Astrocyte of the spinal cord (primary cell): Measurements from ENCODE around the gene CSNK2B.
A peak's percentile ranks its signal among the peaks of the same experiment; 100 is the strongest.

Experiments
- DNase-seq: peaks from one replicate; pipeline ENCODE4 v3.0.0; 2011; ENCODE audit warnings: low read depth, low spot score
- H3K4me3 ChIP-seq: 2 replicates; pipeline ENCODE4 v1.5.1; 2011; ENCODE audit warnings: low read depth, mild to moderate bottlenecking, low read length, moderate library complexity
- in situ Hi-C: cut with HindIII; loops from 2 replicates; pipeline ENCODE4 v1.10.0; 2017; ENCODE audit warnings: low sequenced_read_pairs
- TF ChIP-seq, protein P1 (sequence below): IDR thresholded peaks from 2 replicates; pipeline ENCODE4 v1.5.1; 2012; ENCODE audit warnings: low read depth, mild to moderate bottlenecking, low read length, inconsistent platforms

CSNK2B gene

DNA sequence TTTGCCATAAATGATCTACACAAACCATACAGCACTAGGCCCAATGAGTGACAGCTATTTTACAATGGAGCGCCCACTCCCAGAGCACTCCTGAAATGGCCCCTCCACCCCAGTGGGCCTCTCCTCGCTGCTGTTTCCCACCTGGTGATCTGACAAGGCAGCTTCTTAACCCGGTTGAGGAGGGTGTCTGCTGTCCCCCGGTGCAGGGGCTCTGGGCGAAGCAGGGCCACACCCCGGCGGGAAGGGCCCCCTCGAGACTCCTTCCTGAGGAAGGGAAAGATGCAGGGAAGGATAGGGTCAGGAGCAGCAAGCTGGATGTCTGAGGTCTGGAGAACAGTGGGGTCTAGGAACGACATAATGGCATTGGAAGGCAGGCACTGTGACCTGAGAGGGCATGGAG is 27.0 kb downstream of the CSNK2B start:
- TF ChIP-seq, protein P1, sequence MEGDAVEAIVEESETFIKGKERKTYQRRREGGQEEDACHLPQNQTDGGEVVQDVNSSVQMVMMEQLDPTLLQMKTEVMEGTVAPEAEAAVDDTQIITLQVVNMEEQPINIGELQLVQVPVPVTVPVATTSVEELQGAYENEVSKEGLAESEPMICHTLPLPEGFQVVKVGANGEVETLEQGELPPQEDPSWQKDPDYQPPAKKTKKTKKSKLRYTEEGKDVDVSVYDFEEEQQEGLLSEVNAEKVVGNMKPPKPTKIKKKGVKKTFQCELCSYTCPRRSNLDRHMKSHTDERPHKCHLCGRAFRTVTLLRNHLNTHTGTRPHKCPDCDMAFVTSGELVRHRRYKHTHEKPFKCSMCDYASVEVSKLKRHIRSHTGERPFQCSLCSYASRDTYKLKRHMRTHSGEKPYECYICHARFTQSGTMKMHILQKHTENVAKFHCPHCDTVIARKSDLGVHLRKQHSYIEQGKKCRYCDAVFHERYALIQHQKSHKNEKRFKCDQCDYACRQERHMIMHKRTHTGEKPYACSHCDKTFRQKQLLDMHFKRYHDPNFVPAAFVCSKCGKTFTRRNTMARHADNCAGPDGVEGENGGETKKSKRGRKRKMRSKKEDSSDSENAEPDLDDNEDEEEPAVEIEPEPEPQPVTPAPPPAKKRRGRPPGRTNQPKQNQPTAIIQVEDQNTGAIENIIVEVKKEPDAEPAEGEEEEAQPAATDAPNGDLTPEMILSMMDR = no peak
- in situ Hi-C loops = no loop called here
- DNase-seq = no peak
- no peak overlapping the region for H3K4me3 ChIP-seq

DNA sequence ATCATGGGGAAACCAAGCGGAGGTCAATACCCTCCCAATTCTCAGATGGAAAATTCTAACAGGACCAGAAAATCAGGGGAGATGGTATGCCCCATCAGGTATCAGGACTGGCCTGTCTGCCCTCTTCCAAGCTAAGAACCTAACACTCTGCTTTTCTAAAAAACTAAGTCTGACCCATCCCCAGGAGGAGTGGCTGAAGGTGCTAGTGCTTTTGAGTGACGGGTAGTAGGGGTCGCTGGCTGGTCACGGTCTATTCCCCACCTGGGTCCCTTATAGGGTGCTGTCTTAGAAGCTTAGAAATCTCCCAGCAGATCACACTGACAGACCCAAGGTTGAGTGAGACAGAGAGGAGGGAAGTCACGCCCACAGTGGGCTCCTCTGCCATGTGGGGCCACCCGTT is 27.7 kb downstream of the CSNK2B start:
- no peak for DNase-seq
- in situ Hi-C loops = no loop called here
- no peak overlapping the region for H3K4me3 ChIP-seq
- TF ChIP-seq, protein P1 = no peak

DNA sequence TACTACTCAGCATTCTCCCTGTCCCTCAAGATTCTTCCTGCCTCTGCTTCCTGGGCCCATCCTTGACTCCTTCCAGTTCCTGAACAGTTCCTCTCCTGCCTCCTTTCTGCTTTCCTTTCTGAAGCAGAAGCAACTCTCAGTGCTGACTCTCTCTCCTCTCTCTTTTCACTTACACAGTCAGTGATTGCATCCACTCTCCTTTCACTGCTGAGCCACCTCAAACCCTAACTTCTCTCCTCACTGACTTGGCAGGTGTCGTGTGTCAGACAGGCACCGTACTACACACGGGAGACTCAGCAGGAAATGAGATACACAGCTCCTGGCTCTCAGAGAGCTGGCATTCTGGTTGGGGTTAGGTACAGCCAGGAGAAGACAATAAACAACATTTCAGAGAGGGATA is 31.7 kb downstream of the CSNK2B start:
- H3K4me3 ChIP-seq = no peak overlapping the region
- TF ChIP-seq, protein P1 = no peak
- DNase-seq = no peak
- in situ Hi-C loops = no loop called here

DNA sequence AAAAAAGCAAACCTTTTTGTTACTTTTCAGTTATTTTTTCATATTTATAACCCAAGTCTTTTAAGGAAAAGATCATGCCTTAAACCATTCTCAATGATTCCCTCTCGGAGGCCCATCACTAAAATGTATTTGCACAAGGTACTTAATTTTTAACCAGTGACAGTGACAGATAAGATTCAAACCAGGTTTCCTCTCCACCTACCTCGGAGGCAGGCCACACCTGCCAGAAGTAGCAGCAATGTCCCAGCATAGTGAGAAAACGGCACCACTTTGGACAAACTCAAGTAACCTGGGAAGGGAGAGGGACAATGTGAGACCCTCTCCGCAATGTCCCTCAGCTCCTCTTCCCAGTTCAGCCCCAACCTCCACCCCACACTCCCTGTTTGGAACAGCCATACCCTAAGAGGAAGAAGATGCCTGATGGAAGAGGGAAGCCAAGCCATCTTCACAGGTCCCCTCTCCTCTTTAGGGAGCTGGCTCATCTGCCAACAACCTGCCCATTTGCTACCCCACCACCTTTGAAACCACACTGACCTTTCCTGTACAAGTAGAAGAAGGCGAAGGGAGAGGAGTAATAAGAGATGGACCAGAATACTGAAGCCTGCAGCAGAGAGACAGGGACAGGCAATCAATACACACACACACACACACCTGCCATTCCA is 35.0 kb downstream of the CSNK2B start:
- no peak for DNase-seq
- no peak overlapping the region for H3K4me3 ChIP-seq
- TF ChIP-seq, protein P1 = no peak
- in situ Hi-C loops = no loop called here

DNA sequence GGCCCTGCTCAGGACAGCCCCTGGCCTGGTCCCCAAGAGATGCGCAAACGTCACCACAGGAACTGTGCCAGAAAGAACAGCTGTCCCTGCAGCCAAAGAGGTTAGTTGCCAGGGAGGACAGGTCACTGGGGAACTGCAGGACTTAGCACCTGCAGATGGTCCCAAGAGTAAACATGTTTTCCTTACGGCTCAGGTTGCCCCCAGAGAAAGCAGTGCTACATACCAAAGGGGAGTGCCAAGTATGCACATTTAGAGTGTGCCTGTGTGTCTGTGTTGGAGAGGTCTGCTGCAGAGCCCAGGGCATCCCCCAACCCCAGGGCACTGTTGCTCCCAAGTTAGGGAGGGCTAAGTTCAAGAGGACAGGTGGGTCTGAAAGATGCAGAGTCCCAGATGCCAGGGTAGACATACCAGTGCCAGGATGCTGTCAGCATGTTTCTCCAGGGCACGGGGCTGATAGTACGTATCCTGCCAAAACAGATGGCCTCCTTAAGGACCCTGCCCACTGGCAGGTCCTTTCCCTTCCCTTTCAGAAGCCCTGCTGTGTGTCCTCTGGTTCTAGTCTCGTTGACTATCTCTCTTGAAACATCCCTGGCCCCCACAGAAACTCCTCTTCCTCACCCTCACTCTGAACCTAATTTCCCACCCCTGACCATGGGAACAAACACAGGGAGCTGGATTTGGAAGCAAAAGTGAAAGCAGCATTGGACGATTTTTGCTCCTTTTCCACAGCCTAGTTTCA is 36.0 kb downstream of the CSNK2B start:
- in situ Hi-C loops = no loop called here
- H3K4me3 ChIP-seq = peak overlapping the region; percentile 98
- TF ChIP-seq, protein P1 = no peak
- peak; percentile 33 for DNase-seq

DNA sequence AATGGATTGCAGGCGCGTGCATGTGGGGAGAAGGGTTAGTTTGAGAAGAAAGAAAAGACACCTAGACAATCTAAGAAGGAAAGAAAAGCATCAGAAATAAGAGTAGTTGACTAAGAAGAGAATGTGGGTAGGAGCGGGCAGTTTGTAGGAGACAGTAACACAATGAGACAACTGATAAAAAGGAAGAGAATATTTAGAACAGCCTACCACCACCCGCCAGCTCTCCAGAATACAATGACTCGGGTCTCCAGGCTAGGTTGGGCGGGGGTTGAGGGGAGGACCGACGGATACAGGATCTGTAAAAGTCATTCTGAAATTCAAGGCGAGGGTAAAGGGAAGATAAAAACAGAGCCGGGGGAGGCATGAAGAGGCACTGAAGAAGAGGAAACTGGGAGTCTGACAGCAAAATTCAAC is 36.5 kb downstream of the CSNK2B start:
- DNase-seq = no peak
- peak overlapping the region; percentile 98 for H3K4me3 ChIP-seq
- in situ Hi-C loops = no loop called here
- TF ChIP-seq, protein P1 = no peak
